Measurements from ENCODE around the gene ANAPC4.

DNA sequence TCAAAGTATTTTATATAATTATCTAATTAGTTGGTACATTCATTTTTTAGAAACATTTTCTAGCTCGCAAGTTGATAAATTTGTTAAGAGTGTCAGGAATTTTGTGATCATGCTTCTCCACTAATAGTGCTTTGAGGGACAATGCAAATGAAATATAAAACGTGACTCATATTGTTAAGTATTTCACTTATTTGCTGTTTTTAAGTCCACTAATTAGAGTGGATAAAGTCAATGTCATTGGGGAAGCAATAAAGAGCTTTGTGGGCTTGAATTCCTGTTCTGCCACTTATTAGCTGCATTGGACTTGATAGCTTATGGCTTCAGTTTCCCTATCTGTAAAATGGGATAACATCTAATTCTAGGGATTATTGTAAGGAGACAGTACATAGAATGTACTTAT is 26.5 kb upstream of the ANAPC4 start:
- TF ChIP-seq SIN3A (IDR thresholded peaks at IDR 0.05; ENCODE audit: borderline replicate concordance, insufficient read depth, low read depth, low read length) (no peak), POLR2AphosphoS5 (IDR thresholded peaks at IDR 0.05; ENCODE audit: low read depth, low read length) (no peak)
- TF ChIP-seq, protein P1, sequence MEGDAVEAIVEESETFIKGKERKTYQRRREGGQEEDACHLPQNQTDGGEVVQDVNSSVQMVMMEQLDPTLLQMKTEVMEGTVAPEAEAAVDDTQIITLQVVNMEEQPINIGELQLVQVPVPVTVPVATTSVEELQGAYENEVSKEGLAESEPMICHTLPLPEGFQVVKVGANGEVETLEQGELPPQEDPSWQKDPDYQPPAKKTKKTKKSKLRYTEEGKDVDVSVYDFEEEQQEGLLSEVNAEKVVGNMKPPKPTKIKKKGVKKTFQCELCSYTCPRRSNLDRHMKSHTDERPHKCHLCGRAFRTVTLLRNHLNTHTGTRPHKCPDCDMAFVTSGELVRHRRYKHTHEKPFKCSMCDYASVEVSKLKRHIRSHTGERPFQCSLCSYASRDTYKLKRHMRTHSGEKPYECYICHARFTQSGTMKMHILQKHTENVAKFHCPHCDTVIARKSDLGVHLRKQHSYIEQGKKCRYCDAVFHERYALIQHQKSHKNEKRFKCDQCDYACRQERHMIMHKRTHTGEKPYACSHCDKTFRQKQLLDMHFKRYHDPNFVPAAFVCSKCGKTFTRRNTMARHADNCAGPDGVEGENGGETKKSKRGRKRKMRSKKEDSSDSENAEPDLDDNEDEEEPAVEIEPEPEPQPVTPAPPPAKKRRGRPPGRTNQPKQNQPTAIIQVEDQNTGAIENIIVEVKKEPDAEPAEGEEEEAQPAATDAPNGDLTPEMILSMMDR (IDR thresholded peaks at IDR 0.05): no peak
